ENCODE data around the gene ROPN1. TPM values are rescaled to one million over a fixed set of nuclear protein-coding genes. Genes with fewer than 3 reads are reported as not detected.

The ROPN1 gene
- total RNA-seq, result not detected in 2 replicates

GRCh38 chr3:123991730-123992588 lies at the start of gene ROPN1:
Gene ROPN1, minus strand, starts transcription at chr3:123992124. Its CDS starts 11,643 bp downstream, at chr3:123980481.

GRCh38 chr3:124033360-124034015 lies 41.6 kb upstream of the ROPN1 start, which contains the start of gene KALRN:
Gene KALRN, plus strand, starts transcription at chr3:124033369.

GRCh38 chr3:123960781-123961507 lies 31.0 kb downstream of the ROPN1 start, which contains the start of gene CCDC14:
Gene CCDC14, minus strand, starts transcription at chr3:123961229. Its CDS starts 56 bp downstream, at chr3:123961173.

Other genes with a start within 250 kb of the ROPN1 start
- 7.3 and 12.8 TPM in 2 replicates for gene MYLK, start 107.8 kb downstream of the ROPN1 start, total RNA-seq
- gene CCDC14, start 30.9 kb downstream of the ROPN1 start, total RNA-seq, result 10.1 and 14.7 TPM in 2 replicates
- gene KALRN, start 41.2 kb upstream of the ROPN1 start, total RNA-seq, result 3.0 and 5.6 TPM in 2 replicates

Measured in pericardium fibroblast (primary cell).